Muscle of leg (tissue), 11 donors: ENCODE data around the gene RAET1L. TPM values are rescaled to one million over a fixed set of nuclear protein-coding genes. Genes with fewer than 3 reads are reported as not detected.
A peak's percentile ranks its signal among the peaks of the same experiment; 100 is the strongest.
"Not testable (repeated sequence)": the region's sequence is repeated elsewhere in the genome, so short reads cannot be mapped to it uniquely, and the experiment has no call there.

ENCODE experiments used
- DNase-seq: peaks from one replicate; pipeline ENCODE4 v3.0.0; 2013
- H3K27ac ChIP-seq: one replicate; pipeline ENCODE4 v1.5.1; 2013; ENCODE audit warnings: mild to moderate bottlenecking, low read length, control low read depth
- H3K27me3 ChIP-seq: one replicate; pipeline ENCODE4 v1.6.1; 2013; ENCODE audit warnings: low read length; ENCODE audit not compliant: control insufficient read depth, insufficient read depth
- H3K36me3 ChIP-seq: one replicate; pipeline ENCODE4 v1.6.1; 2013; ENCODE audit warnings: low read length; ENCODE audit not compliant: control insufficient read depth, insufficient read depth
- H3K4me1 ChIP-seq: one replicate; pipeline ENCODE4 v1.6.1; 2013; ENCODE audit warnings: low read length; ENCODE audit not compliant: control insufficient read depth, insufficient read depth
- H3K4me3 ChIP-seq: one replicate; pipeline ENCODE4 v1.5.1; 2013; ENCODE audit warnings: low read length, control low read depth
- H3K9me3 ChIP-seq: replicated peaks from 2 replicates; pipeline ENCODE4 v1.6.1; 2013; ENCODE audit warnings: low read depth, low read length; ENCODE audit not compliant: control insufficient read depth
- WGBS: methylation state at CpG from one replicate; pipeline ENCODE4 v1.1.5; 2013; ENCODE audit warnings: missing lambda C conversion rate; ENCODE audit not compliant: insufficient coverage; 5-methylcytosine and 5-hydroxymethylcytosine counted together
- polyA plus RNA-seq, 8 donors: library from polyadenylated mRNA; unstranded; fragments of 120-200 nt; gene quantifications; one replicate each; pipeline versions ENCODE4 v1.2.1 to v1.2.3, GENCODE V29; 2013; ENCODE audit warnings: inconsistent platforms in 1 of 8, low replicate concordance in 1 of 8; ENCODE audit not compliant: insufficient read length in 8 of 8, insufficient read depth in 1 of 8
- total RNA-seq: library from RNA; stranded (reverse); fragments of 120-200 nt; gene quantifications from one replicate; pipeline ENCODE4 v1.2.4, GENCODE V29; 2013

RAET1L gene
- total and polyA plus RNA-seq, 9 donors, result 0.14 to 0.37 TPM; not detected in 7

DNA sequence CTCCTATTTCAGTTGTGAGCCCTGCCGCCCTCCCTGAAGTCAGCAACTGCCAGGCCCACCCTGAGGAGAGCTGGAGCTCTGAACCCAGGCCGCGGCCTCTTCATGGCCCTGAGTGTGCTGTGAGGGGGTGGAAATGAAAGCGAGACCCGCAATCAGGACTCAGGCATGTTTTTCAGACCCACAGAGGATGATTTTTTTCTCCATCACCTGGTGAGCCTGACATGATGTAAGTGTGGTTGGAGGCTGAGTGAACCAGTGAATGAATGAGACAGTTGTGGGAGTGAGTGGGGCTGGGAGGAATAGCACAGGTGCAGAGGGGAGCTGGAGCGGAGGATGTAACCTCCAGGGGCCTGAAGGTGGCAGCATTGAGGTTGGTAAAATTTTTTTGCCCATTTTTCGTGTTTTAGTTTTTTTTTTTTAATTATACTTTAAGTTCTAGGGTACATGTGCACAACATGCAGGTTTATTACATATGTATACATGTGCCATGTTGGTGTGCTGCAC lies 18.3 kb downstream of the RAET1L start:
- peaks cover 11% of the 10 kb centered on the region for H3K4me1 ChIP-seq
- no peaks in the 10 kb centered on the region for H3K9me3 ChIP-seq
- H3K36me3 ChIP-seq, result no peaks in the 10 kb centered on the region
- H3K4me3 ChIP-seq, result no peak overlapping the region
- 20% methylated on average over 1 of the region's 7 CpGs for WGBS
- no peak for DNase-seq
- peaks cover 64% of the 10 kb centered on the region for H3K27me3 ChIP-seq
- no peak overlapping the region for H3K27ac ChIP-seq

DNA sequence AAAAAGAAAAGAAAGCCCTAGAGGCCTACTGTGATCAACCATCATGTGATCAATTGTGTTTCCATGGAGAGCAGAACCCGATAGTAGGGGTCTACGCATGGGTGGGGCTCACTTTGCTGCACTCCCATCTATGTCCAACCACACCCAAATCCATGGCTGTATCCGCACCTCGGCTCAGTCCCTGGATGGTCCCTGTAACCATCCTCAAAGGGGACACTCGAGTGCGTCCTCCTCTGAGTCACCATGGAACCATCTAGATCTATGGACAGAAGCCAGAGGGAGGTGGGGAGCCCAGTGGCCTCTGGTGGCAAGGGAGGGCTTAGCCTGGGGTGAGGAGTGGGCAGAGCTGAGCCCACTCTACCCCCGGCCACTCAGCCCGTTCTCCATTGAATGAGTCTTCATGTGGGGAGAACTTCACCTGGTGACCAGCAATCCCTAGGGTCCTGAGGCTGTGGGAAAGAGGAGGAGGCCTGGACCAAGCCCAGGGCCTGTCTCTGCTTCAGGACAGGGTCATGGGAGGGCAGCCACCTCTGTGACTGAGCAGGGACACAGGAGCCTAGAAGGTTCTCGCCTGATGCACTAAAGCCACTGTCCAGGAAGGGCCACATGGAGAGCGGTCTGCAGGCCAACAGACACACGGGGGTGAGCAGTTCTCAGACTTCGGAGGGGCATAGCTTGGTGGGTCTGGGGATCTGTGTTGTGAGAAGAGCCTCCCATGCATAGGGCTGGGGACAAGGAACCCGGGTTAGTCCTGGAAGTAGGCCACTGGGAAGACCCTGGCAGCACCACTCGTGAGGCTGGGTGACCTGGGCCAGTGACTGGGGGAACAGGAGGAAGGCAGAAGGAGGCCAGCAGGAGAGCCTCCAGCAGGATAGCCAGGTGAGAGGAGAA lies 19.3 kb downstream of the RAET1L start:
- H3K4me3 ChIP-seq, result peak overlapping the region; percentile 65
- no peak overlapping the region for H3K27ac ChIP-seq
- 84% methylated on average over 10 of the region's 14 CpGs for WGBS
- H3K9me3 ChIP-seq, result no peaks in the 10 kb centered on the region
- H3K27me3 ChIP-seq, result peaks cover 64% of the 10 kb centered on the region
- no peak for DNase-seq
- H3K4me1 ChIP-seq, result peaks cover 11% of the 10 kb centered on the region
- no peaks in the 10 kb centered on the region for H3K36me3 ChIP-seq

DNA sequence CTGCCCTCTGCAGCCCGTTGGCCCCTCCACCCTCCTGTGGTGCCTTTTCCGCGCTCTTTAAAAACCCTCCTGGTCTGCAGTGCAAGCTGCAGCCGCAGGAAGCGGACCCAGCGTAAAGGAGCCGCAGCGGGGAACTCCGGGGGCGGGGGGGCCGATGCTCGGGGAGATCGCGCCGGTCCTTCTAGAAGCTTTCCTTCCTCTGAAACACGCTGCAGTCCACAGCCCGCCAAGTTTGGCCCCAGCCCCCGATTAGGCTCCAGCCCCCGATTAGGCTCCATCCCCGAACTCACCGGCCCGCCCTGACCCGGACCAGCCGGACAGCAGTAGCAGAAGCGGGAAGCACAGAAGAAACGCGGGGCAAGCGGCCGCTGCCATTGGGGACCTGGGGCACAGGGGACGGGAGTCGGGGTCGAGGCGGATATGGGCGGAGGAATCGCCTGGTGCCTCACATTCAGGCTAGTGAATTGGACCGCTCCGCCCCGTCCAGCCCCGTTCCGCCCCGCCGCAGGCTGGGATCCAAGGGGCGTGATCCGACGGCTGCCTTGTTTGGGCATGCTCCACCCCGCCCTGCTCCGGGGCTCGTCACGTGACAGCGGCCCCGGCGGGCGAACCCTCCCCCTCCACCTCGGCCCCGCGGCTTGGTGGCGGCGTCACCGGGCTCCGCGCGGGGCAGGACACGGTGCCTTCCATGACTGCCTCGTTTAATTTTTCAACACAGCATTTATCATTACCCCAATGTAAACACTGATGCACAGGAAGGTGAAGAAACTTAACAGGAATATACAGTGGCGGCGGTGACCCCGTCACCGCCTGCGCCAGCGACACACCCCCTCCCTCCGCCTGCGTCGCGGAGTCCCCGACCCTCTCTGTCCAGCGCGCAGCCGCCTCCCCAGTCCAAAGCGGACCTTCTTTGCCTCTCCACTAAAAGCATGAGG lies 20.3 kb downstream of the RAET1L start:
- H3K9me3 ChIP-seq, result no peaks in the 10 kb centered on the region

DNA sequence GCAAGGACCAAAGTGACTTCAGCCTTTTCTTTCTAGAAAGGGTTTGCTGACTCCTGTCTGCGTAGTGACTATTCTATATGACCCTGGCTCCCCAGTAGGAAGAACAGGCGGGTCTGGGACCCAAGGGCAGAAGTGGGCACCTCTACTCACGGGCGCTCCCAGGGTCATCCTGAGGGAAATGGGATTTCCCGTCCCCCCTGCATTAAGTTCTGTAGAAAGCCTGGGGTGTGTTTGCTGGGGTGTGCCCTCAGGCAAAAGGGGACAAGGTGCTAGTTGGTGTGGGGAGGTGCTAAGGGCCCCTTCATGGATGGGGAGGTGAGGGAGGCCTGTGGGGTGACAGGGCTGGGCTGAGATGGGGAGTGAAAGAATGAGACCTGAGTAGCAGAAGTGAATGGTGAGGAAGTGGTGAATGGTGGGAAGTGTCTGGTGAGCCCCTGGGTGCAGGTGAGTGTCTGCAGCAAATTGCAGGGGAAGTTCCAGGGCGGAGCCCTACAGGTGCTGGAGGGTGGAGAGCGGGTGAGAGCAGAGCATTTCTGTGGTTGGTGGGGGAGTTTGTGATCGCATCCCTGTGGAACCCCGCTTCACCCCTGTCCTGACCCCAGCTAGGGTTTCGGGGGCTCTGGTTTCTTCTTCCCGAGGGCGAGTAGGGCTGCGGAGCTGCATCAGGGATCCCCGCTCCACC lies 21.1 kb downstream of the RAET1L start:
- Histone ChIP-seq H3K9me3 (no peaks in the 10 kb centered on the region), H3K27ac (no peak overlapping the region), H3K36me3 (no peaks in the 10 kb centered on the region), H3K4me3 (peak overlapping the region; percentile 65), H3K4me1 (peaks cover 11% of the 10 kb centered on the region), H3K27me3 (peaks cover 59% of the 10 kb centered on the region)
- no peak for DNase-seq
- WGBS, result 15% methylated on average over 8 of the region's 14 CpGs

More for the DNA sequence above, 20.3 kb downstream of the RAET1L start:
- peak overlapping the region; percentile 65 for H3K4me3 ChIP-seq
- no peaks in the 10 kb centered on the region for H3K36me3 ChIP-seq
- no peak overlapping the region for H3K27ac ChIP-seq
- under 1% methylated on average over 56 of the region's 79 CpGs for WGBS
- peaks cover 11% of the 10 kb centered on the region for H3K4me1 ChIP-seq
- H3K27me3 ChIP-seq, result peaks cover 59% of the 10 kb centered on the region
- peak; percentile 97 for DNase-seq

DNA sequence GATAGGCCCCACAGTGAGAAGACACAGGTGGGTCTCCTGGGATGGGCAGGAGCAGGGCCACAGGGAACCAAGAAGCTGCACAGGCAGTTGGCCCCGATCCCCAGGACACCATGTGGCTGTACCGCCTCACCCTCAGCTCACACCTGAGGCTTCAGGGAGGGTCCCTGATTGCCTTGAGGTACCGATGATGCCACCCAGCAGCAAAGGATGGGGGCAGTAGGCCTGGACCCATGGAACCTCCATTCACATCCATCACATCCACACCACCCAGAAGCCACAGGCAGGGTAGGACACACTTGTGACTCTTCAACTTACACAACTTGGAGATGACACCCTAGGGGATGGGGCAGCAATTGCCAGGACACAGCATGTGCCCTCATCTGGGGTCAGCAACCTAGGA lies 21.7 kb downstream of the RAET1L start:
- not testable (repeated sequence) for H3K4me3 ChIP-seq, H3K27ac ChIP-seq, H3K36me3 ChIP-seq, H3K9me3 ChIP-seq, DNase-seq
- WGBS, result 40% methylated on average over 1 of the region's 3 CpGs
- Histone ChIP-seq H3K4me1 (peaks cover 11% of the 10 kb centered on the region), H3K27me3 (peaks cover 55% of the 10 kb centered on the region)

DNA sequence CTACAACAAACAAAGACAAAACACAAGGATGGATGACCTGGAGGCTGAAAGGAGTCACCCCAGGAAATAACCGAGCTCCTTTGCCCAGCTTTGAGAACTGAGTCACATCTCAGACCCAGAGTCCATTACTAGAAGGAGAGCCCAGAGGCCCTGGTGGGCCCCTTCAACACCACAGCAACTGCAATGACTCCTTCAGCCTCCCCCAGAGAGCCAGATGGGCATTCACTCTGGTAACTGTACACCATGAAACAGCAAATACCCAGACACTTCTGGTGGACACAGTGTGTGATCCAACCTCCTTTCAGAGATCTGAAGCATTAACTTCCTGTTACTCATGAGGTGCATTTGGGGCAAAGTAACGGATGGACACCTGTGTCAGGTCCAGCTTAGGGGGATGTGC lies 22.6 kb downstream of the RAET1L start:
- no peak overlapping the region for H3K27ac ChIP-seq
- 80% methylated on average over 1 of the region's 2 CpGs for WGBS
- peaks cover 11% of the 10 kb centered on the region for H3K4me1 ChIP-seq
- no peak for DNase-seq
- H3K27me3 ChIP-seq, result peaks cover 53% of the 10 kb centered on the region
- no peak overlapping the region for H3K4me3 ChIP-seq
- no peaks in the 10 kb centered on the region for H3K36me3 ChIP-seq
- no peaks in the 10 kb centered on the region for H3K9me3 ChIP-seq

DNA sequence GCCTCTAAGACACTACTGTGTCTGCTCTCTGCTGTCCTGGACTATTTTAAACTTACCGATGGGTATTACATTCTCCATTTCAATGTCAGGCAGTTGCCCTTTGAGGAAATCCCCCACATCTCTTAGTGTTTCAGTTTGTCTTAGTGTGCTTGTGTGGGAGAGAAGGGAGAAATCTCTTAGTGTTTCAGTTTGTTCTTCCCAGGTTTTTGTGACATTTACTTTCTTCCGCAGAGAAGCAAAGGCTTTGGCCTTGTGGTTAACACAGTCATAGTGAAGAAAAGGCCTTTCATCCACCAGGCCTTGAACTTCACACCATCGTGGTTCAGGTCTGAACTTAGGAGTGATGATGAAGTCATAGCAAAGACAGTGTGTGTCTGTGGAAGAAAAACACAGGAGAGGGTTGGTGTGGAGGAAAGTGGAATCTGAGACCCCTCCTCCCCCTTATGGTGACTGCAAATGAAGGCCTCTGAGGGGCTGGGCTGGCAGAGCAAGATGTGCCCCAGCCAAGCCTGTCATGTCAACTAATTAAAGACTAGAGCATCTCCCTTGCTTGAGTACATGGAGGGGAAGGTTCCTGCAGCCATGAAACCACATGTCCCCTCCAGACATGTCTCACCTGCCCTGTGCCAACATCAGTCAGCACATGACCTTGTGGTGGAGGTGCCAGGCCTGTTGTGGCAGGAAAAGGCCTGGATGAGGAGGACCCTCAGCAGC lies 23.9 kb downstream of the RAET1L start:
- Histone ChIP-seq H3K4me3 (no peak overlapping the region), H3K27me3 (peaks cover 53% of the 10 kb centered on the region), H3K9me3 (no peaks in the 10 kb centered on the region), H3K36me3 (no peaks in the 10 kb centered on the region), H3K27ac (no peak overlapping the region), H3K4me1 (peaks cover 11% of the 10 kb centered on the region)
- no peak for DNase-seq
- WGBS, result 80% methylated on average over 1 of the region's 3 CpGs

DNA sequence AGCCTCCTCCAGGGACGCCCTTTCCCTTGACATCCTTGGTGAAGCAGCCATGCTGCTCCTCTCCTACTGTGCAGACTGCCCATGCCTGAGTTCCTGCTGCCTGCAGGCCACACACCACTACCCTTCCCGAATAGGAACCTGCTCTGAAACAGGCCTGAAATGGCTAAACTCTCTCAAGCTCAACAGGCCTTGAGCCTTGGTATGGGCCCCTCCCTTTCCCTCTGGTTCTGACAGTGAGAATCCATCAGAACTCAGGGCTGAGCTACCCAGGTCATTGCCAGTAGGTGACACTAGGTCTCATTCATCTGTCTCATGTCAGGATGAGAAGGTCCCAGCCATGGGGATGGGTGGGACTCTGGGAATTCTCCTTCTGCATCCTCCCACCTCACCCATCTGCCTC lies 25.7 kb downstream of the RAET1L start:
- H3K9me3 ChIP-seq, result no peaks in the 10 kb centered on the region
- H3K4me3 ChIP-seq, result no peak overlapping the region
- no peak overlapping the region for H3K27ac ChIP-seq
- peaks cover 54% of the 10 kb centered on the region for H3K27me3 ChIP-seq
- no peaks in the 10 kb centered on the region for H3K36me3 ChIP-seq
- WGBS, result 67% methylated on average over 2 of the region's 2 CpGs
- peaks cover 4% of the 10 kb centered on the region for H3K4me1 ChIP-seq
- no peak for DNase-seq

DNA sequence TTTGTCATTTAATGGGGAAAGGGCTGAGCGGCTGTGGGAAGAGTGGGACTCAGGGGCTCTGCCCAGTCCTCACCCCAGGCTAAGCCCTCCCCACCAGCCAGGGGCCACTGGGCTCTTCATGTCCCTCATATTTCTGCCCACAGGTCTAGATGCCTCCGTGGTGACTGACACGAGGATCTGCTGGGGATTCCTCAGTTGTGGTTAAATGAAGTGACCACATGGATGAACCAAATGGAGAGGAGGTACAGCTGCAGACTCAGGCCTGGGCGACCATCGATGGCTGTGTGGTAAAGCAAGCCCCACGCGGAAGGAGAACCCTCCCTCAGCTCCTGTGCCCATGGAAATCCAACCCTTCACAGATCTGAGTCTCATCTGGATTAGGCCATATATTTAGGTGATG lies 29.4 kb downstream of the RAET1L start:
- 50% methylated on average over 2 of the region's 7 CpGs for WGBS
- no peaks in the 10 kb centered on the region for H3K36me3 ChIP-seq
- no peaks in the 10 kb centered on the region for H3K9me3 ChIP-seq
- H3K27ac ChIP-seq, result no peak overlapping the region
- H3K4me1 ChIP-seq, result peaks cover 4% of the 10 kb centered on the region
- peaks cover 54% of the 10 kb centered on the region for H3K27me3 ChIP-seq
- H3K4me3 ChIP-seq, result no peak overlapping the region
- no peak for DNase-seq
